Measurements from ENCODE around the gene GPATCH1.

DNA sequence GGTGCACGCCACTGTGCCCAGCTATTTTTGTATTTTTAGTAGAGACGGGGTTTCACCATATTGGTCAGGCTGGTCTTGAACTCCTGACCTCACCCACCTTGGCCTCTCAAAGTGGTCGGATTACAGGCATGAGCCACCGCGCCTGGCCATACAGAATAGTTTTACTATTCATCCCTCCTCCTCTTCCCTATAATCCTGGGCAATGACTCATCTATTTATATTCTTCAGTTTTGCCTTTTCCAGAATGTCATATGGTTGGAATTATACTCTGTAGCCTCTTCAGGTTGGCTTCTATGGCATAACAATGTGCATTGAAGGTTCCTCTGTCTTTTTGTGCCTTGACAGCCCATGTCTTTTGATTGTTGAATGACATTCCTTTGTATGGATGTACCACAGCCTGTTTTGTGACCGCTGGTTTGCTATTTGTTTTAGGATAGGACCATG is 91.0 kb downstream of the GPATCH1 start:
- no peak for TF ChIP-seq NRF1 (IDR thresholded peaks at IDR 0.05; ENCODE audit: low read depth, low read length)
- no peak for TF ChIP-seq TBP (IDR thresholded peaks at IDR 0.05; ENCODE audit: low read depth, low read length)
- TF ChIP-seq, protein P1, sequence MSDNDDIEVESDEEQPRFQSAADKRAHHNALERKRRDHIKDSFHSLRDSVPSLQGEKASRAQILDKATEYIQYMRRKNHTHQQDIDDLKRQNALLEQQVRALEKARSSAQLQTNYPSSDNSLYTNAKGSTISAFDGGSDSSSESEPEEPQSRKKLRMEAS (IDR thresholded peaks at IDR 0.05), result no peak
- TF ChIP-seq SIN3A (conservative IDR thresholded peaks at IDR 0.05 in 1 of 2, IDR thresholded peaks at IDR 0.05 in 1 of 2; ENCODE audit: low read depth in 1 of 2, low read length in 2 of 2), result no peak
- TF ChIP-seq GABPA (IDR thresholded peaks at IDR 0.05; ENCODE audit: borderline replicate concordance, insufficient read depth, low read length), result no peak
- TF ChIP-seq, protein P2, sequence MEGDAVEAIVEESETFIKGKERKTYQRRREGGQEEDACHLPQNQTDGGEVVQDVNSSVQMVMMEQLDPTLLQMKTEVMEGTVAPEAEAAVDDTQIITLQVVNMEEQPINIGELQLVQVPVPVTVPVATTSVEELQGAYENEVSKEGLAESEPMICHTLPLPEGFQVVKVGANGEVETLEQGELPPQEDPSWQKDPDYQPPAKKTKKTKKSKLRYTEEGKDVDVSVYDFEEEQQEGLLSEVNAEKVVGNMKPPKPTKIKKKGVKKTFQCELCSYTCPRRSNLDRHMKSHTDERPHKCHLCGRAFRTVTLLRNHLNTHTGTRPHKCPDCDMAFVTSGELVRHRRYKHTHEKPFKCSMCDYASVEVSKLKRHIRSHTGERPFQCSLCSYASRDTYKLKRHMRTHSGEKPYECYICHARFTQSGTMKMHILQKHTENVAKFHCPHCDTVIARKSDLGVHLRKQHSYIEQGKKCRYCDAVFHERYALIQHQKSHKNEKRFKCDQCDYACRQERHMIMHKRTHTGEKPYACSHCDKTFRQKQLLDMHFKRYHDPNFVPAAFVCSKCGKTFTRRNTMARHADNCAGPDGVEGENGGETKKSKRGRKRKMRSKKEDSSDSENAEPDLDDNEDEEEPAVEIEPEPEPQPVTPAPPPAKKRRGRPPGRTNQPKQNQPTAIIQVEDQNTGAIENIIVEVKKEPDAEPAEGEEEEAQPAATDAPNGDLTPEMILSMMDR (IDR thresholded peaks at IDR 0.05; ENCODE audit: control extremely low read depth in 1 of 3, insufficient read depth in 1 of 3, low read depth in 1 of 3, low read length in 3 of 3), result no peak
- TF ChIP-seq CBX5 (IDR thresholded peaks at IDR 0.05; ENCODE audit: low read depth, low read length), result no peak
- no peak for TF ChIP-seq HDAC2 (IDR thresholded peaks at IDR 0.05; ENCODE audit: borderline replicate concordance in 1 of 2, low read depth in 2 of 2, low read length in 2 of 2)
- no peak for TF ChIP-seq EGR1 (IDR thresholded peaks at IDR 0.05; ENCODE audit: borderline replicate concordance, low read depth, low read length)
- no peak for TF ChIP-seq TAF7 (optimal IDR thresholded peaks at IDR 0.05; ENCODE audit: borderline replicate concordance, low read depth, low read length)
- TF ChIP-seq ZNF274 (IDR thresholded peaks at IDR 0.05; ENCODE audit: borderline replicate concordance, extremely low read depth, low read length), result no peak
- TF ChIP-seq, protein P3, sequence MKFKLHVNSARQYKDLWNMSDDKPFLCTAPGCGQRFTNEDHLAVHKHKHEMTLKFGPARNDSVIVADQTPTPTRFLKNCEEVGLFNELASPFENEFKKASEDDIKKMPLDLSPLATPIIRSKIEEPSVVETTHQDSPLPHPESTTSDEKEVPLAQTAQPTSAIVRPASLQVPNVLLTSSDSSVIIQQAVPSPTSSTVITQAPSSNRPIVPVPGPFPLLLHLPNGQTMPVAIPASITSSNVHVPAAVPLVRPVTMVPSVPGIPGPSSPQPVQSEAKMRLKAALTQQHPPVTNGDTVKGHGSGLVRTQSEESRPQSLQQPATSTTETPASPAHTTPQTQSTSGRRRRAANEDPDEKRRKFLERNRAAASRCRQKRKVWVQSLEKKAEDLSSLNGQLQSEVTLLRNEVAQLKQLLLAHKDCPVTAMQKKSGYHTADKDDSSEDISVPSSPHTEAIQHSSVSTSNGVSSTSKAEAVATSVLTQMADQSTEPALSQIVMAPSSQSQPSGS (IDR thresholded peaks at IDR 0.05; ENCODE audit: low read length), result no peak
- no peak for TF ChIP-seq POLR2A (IDR thresholded peaks at IDR 0.05; ENCODE audit: control extremely low read depth in 1 of 2, low read depth in 2 of 2, low read length in 2 of 2)
